ENCODE results near the gene NOX4. TPM values are rescaled to one million over a fixed set of nuclear protein-coding genes. Genes with fewer than 3 reads are reported as not detected.

The NOX4 gene
- total RNA-seq, 2 experiments from 2014 or later = not detected

DNA sequence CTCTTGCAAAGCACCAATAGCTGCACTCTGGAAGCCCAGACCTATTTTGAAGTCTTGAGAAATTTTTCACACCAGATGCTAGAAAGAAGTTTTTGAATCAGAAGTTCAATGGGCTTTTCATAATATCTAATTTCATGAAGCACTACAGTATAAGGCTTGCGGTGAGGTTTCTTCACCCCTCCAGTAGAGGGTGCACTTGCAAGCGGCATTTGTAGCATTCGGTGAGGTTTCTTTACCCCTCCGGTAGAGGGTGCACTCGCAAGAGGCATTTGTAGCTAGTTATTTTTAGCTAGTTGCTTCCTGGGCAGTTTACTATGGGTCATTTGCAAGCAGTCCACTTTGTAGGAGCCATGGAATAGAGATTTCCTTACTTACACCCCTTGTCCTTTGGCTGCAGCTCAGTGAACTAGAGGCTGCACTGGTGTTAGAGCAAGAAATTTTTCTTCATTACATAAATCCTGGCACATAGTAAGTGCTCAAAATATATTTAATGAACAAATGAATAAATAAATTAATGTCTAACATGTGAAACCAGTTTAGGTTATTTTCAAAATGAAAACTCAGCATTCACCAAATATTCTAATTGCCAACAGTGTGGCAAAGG lies 7.8 kb upstream of the NOX4 start:
- Mint-ChIP-seq H3K4me3 (no peak overlapping the region), H3K36me3 (no peaks in the 10 kb centered on the region), H3K27ac (no peak overlapping the region), H3K27me3 (no peaks in the 10 kb centered on the region), H3K9me3 (ENCODE audit: low read depth) (no peaks in the 10 kb centered on the region), H3K4me1 (no peaks in the 10 kb centered on the region)
- ATAC-seq (no peak), DNase-seq (no peak)
- CTCF ChIA-PET = interaction anchor here (0.7 kb wide), 1 partner anchor 876 kb away, joined by 3 read pairs; no protein-coding TSS in a partner anchor

DNA sequence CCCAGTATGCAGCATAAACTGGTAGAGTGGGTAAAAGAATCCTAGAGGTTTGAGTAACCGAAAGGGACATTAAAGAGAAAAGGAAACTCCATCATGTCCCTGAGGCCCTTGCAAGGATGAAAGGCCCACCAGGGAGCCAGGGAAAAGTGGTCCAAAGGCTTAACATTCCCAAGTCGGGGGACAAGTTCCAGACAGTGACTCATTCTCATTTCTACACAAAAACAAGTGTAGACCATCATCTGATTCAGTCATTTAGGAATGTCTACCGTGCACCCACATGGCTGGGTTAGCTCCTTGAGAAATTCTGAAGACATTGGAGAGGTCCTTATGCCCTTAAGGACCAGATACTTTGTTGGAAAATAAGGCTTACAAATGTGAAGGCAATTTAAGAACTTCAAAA lies 4.8 kb upstream of the NOX4 start:
- Mint-ChIP-seq H3K4me1 (no peaks in the 10 kb centered on the region), H3K36me3 (no peaks in the 10 kb centered on the region), H3K27ac (no peak overlapping the region), H3K9me3 (ENCODE audit: low read depth) (no peaks in the 10 kb centered on the region), H3K4me3 (no peak overlapping the region), H3K27me3 (peaks cover 7% of the 10 kb centered on the region)
- DNase-seq (no peak), ATAC-seq (no peak)
- CTCF ChIA-PET = no interaction called here

DNA sequence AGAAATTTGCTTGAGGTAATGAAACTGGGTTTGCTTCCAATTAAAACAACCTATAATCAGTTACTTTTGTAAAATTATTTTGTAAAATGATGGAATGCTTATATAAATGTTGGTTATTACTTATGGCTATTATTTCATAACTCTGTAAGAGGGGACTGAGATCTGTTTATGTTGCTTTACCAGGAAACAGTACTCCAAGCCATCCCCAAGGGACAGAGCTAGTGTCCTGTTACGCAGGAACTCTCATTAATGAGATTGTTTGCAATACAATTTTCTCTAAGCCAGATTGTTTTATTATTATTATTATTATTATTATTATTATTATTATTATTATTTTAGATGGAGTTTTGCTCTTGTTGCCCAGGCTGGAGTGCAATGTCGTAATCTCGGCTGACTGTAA lies 2.3 kb upstream of the NOX4 start:
- ATAC-seq (no peak), DNase-seq (no peak)
- CTCF ChIA-PET = no interaction called here
- H3K4me3 Mint-ChIP-seq = no peak overlapping the region
- no peaks in the 10 kb centered on the region for H3K9me3 Mint-ChIP-seq (ENCODE audit: low read depth)
- peaks cover 16% of the 10 kb centered on the region for H3K27me3 Mint-ChIP-seq
- no peak overlapping the region for H3K27ac Mint-ChIP-seq
- no peaks in the 10 kb centered on the region for H3K4me1 Mint-ChIP-seq
- H3K36me3 Mint-ChIP-seq = no peaks in the 10 kb centered on the region

DNA sequence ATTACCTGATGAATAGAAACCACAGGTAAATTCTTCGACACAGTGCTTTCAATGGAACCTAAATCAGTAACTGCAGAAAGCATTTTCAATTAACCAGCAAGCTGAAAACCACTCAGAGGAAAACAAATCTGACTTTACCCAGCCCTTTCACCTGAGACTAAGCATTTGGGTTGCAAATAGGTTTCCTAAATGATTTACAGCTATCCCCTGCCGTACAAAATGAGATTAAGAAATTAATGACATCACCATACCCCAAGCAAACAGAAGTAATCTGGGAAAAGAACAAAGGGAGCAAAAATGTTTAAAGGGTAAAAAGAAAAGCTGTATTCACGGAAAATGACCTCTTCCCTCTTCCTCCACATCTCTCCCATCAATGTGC lies 584 bp downstream of the NOX4 start:
- CTCF ChIA-PET = no interaction called here
- ATAC-seq = no peak
- no peaks in the 10 kb centered on the region for H3K9me3 Mint-ChIP-seq (ENCODE audit: low read depth)
- no peak for DNase-seq
- no peaks in the 10 kb centered on the region for H3K36me3 Mint-ChIP-seq
- H3K4me3 Mint-ChIP-seq = no peak overlapping the region
- H3K27ac Mint-ChIP-seq = no peak overlapping the region
- no peaks in the 10 kb centered on the region for H3K4me1 Mint-ChIP-seq
- peaks cover 16% of the 10 kb centered on the region for H3K27me3 Mint-ChIP-seq

DNA sequence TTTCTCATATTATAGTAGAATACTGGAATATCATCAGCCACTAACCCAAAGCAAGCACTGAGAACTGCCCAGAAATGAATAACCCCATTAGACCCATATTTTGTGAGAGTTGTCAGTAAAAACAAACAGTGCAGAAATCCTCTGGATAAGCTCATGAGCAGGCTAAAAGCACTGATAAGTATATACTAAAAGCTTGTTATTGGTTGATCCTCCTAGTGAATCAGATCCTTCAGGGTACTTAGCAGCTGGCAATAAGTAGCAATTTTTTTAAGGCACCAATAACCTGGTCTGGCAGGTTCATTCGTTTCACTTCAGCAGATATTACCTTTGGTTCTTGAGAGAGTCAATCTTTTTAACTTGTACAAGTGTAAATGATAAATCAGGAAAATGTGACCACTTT lies 1.2 kb downstream of the NOX4 start:
- Mint-ChIP-seq H3K4me3 (no peak overlapping the region), H3K4me1 (no peaks in the 10 kb centered on the region), H3K27me3 (peaks cover 16% of the 10 kb centered on the region), H3K9me3 (ENCODE audit: low read depth) (no peaks in the 10 kb centered on the region), H3K27ac (no peak overlapping the region), H3K36me3 (no peaks in the 10 kb centered on the region)
- DNase-seq = no peak
- no peak for ATAC-seq
- CTCF ChIA-PET = no interaction called here

DNA sequence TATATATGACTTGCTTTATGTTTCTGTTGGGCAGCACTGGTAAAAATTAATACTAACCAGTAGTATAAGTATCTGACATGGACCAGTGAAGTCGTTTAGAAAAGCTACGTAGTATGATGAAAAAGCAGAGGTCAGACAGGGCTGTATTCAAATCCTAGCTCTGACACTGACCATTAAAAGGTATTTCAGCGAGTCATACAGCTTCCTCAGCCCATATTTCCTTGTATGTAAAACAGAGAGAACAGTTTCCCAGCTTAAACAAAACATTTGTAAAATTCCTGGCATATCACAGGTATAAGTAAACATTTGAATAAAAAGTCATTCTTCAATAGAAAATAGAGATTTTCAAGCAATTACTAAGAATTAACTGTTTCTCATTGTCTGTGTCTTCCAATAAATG lies 4.2 kb downstream of the NOX4 start:
- Mint-ChIP-seq H3K4me3 (no peak overlapping the region), H3K4me1 (no peaks in the 10 kb centered on the region), H3K27me3 (peaks cover 16% of the 10 kb centered on the region), H3K36me3 (no peaks in the 10 kb centered on the region), H3K9me3 (ENCODE audit: low read depth) (no peaks in the 10 kb centered on the region), H3K27ac (no peak overlapping the region)
- ATAC-seq (no peak), DNase-seq (no peak)
- CTCF ChIA-PET = no interaction called here

DNA sequence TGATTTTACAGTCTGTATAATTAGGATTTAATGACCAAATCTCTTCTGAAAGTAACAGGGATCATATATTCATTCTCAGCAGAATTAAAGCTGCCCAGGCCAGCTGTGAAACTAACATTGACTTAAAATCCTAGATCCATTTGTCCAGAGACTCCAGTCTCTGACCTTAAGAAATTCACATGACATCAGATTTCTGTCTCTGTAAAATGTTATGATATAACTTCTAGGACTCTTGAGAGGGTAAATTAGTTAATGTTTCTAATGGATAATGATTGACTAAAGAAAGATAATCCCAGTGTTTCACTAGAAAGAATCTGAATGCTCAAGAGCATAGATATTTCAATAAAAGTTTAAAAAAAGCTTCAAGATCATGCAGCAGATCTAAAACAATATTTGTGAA lies 6.3 kb downstream of the NOX4 start:
- CTCF ChIA-PET = no interaction called here
- H3K9me3 Mint-ChIP-seq (ENCODE audit: low read depth) = no peaks in the 10 kb centered on the region
- H3K4me1 Mint-ChIP-seq = no peaks in the 10 kb centered on the region
- no peak for ATAC-seq
- peaks cover under 1% of the 10 kb centered on the region for H3K27me3 Mint-ChIP-seq
- H3K27ac Mint-ChIP-seq = no peak overlapping the region
- DNase-seq = no peak
- no peak overlapping the region for H3K4me3 Mint-ChIP-seq
- no peaks in the 10 kb centered on the region for H3K36me3 Mint-ChIP-seq

DNA sequence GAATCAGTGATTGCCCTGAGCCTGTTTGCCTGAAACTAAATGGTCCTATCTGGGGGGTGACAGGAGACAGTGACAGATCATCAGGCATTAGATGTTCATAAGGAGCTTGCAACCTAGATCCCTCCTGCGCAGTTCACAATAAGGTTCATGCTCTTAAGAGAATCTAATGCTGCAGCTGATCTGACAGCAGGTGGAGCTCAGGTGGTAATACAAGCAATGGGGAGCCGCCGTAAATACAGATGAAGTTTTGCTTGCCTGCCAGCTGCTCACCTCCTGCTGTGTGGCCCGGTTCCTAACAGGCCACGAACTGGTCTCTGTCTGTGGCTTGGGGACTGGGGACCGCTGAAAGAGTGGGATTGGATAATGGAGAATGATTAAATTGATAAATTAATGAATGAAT lies 14.0 kb downstream of the NOX4 start:
- no peak overlapping the region for H3K27ac Mint-ChIP-seq
- H3K27me3 Mint-ChIP-seq = no peaks in the 10 kb centered on the region
- ATAC-seq (no peak), DNase-seq (no peak)
- no peaks in the 10 kb centered on the region for H3K36me3 Mint-ChIP-seq
- peaks cover 4% of the 10 kb centered on the region for H3K9me3 Mint-ChIP-seq (ENCODE audit: low read depth)
- H3K4me1 Mint-ChIP-seq = no peaks in the 10 kb centered on the region
- CTCF ChIA-PET = no interaction called here
- no peak overlapping the region for H3K4me3 Mint-ChIP-seq

DNA sequence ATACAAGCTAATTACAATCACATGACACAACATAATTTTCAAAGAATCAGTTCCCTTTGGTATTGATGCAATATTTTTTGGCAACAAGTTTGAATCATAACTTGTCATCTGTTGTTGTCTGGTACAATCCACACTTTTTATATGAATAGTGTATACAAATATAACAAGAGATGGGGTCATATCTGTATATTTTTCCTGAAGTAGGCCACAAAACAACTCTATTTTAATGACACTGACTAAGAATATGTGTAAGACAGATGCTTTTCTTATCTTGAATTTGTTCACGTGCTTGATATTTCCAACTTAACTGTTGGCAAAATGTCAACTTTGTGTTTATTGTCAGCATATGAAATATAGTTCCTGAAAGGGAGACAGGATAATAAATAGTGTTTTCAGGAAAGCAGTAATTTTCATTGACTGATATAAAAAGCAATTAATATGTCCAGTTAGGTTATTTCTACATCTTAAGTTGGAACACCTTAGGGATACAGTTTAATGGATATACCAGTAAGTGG lies 27.9 kb downstream of the NOX4 start:
- Mint-ChIP-seq H3K27ac (no peak overlapping the region), H3K4me1 (no peaks in the 10 kb centered on the region), H3K9me3 (ENCODE audit: low read depth) (no peaks in the 10 kb centered on the region), H3K4me3 (no peak overlapping the region), H3K36me3 (no peaks in the 10 kb centered on the region), H3K27me3 (no peaks in the 10 kb centered on the region)
- no peak for ATAC-seq
- CTCF ChIA-PET = no interaction called here
- DNase-seq = no peak

DNA sequence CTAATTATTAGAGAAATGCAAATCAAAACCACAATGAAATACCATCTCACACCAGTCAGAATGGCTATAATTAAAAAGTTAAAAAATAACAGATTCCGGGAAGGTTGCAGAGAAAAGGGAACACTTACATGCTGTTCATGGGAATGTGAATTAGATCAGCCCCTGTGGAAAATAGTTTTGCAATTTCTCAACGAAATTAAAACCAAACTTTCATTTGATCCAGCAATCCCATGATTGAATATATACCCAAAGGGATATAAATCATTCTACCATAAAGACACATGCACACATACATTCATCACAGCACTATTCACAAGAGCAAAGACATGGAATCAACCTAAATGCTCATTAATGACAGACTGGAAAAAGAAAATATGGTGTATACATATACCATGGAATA lies 32.5 kb downstream of the NOX4 start:
- Mint-ChIP-seq H3K4me1 (no peaks in the 10 kb centered on the region), H3K9me3 (ENCODE audit: low read depth) (peaks cover 3% of the 10 kb centered on the region), H3K36me3 (no peaks in the 10 kb centered on the region), H3K27ac (no peak overlapping the region), H3K4me3 (no peak overlapping the region), H3K27me3 (no peaks in the 10 kb centered on the region)
- DNase-seq (no peak), ATAC-seq (no peak)
- CTCF ChIA-PET = no interaction called here

DNA sequence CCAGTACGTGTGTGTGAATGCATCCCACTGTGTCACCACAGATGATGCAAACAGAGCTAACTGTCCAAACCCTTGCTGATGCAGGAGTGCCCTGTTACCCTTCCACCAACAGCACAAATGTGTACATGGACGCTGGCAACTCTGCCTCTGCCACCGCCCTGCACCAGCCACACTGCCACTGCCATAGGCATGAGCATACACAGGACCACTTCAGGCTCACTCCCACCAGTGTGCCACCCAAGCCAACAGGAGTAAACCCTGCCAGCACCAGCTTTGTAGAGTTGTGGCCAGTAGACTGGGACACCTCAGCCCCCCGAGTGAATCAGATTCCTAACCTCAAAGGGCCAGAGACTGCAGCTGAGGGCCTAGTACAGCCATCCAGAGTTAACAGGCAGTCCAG lies 34.0 kb downstream of the NOX4 start:
- CTCF ChIA-PET = no interaction called here
- ATAC-seq (no peak), DNase-seq (no peak)
- H3K4me1 Mint-ChIP-seq = no peaks in the 10 kb centered on the region
- peaks cover 5% of the 10 kb centered on the region for H3K9me3 Mint-ChIP-seq (ENCODE audit: low read depth)
- H3K36me3 Mint-ChIP-seq = no peaks in the 10 kb centered on the region
- H3K27me3 Mint-ChIP-seq = no peaks in the 10 kb centered on the region
- H3K4me3 Mint-ChIP-seq = no peak overlapping the region
- no peak overlapping the region for H3K27ac Mint-ChIP-seq

DNA sequence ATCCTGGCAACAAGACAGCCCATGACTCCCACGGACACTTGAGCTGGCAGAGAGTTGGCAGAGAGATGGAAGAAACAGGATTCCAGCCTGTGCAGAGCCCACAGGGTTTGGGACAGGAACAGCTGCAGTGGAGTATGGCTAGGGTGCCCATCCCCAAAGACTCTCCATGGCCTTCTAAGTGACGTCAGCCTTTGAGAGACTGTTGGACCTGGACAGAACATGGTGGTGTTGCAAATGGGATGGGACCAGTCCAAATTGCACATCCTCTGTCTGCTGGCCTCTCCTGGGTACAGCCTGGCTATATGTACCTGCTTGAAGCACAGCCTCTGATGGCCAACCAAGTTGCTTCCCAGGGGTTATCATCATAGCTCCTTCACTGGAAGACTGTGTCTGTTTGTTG lies 34.5 kb downstream of the NOX4 start:
- Mint-ChIP-seq H3K27me3 (no peaks in the 10 kb centered on the region), H3K27ac (no peak overlapping the region), H3K9me3 (ENCODE audit: low read depth) (peaks cover 5% of the 10 kb centered on the region), H3K4me3 (no peak overlapping the region), H3K36me3 (no peaks in the 10 kb centered on the region), H3K4me1 (no peaks in the 10 kb centered on the region)
- CTCF ChIA-PET = no interaction called here
- ATAC-seq (no peak), DNase-seq (no peak)

DNA sequence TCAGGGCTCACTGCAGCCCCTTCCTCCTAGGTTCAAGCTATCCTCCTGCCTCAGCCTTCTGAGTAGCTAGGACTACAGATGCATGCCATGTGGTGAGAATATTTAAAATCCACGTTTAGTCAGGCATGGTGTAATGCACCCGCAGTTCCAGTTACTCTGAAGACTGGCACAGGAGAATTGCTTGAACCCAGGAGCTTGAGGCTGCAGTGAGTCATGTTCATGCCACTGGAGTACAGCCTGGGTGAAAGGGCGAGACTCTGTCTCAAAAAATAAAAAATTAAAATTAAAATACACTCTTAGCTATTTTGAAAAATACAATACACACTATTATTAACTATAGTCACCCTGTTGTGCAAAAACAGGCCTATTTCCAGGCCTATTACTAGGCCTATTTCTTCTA lies 38.4 kb downstream of the NOX4 start:
- CTCF ChIA-PET = no interaction called here
- H3K36me3 Mint-ChIP-seq = no peaks in the 10 kb centered on the region
- H3K9me3 Mint-ChIP-seq (ENCODE audit: low read depth) = peaks cover 5% of the 10 kb centered on the region
- no peak overlapping the region for H3K27ac Mint-ChIP-seq
- DNase-seq (no peak), ATAC-seq (no peak)
- H3K4me3 Mint-ChIP-seq = no peak overlapping the region
- no peaks in the 10 kb centered on the region for H3K27me3 Mint-ChIP-seq
- no peaks in the 10 kb centered on the region for H3K4me1 Mint-ChIP-seq

DNA sequence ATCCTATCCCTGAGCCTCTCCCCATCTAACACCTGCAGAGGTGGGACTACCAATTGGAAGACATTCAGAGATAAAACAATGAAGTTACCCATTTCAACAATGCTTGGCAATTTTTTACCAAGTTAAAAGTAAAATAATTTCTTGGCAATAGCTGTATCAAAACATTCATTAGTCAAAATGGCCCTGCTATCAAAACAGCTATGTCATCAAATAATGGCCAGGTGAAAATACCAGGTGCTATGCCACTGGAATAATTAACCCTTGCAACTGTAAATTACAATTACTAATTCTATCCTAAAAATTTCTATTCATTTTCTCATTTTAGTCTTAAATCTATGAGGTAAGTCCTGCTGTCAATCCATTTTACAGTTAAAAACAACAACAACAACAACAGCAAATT lies 43.3 kb downstream of the NOX4 start:
- Mint-ChIP-seq H3K27ac (no peak overlapping the region), H3K36me3 (no peaks in the 10 kb centered on the region), H3K9me3 (ENCODE audit: low read depth) (peaks cover 2% of the 10 kb centered on the region), H3K27me3 (no peaks in the 10 kb centered on the region), H3K4me3 (no peak overlapping the region), H3K4me1 (no peaks in the 10 kb centered on the region)
- CTCF ChIA-PET = no interaction called here
- ATAC-seq (no peak), DNase-seq (no peak)

All from activated CD8-positive, alpha-beta memory T cell treated with anti-CD3 and anti-CD28 coated beads, Interleukin-2, amount 10 ng/mL, durations not matched to agents 7 days and 5 days (primary cell).